WTC11 (cell line): ENCODE measurements around the gene CFAP74.

Experiments used
- ATF3 ChIP-seq: sonication (generic); formaldehyde crosslinking; conservative IDR thresholded peaks from 2 replicates; pipeline ENCODE4 v1.8.1; 2022; ENCODE audit warnings: mild to moderate bottlenecking, missing genetic modification reagents
- ETV6 ChIP-seq: sonication (generic); formaldehyde crosslinking; IDR thresholded peaks from 2 replicates; pipeline ENCODE4 v1.8.1; 2022; ENCODE audit warnings: mild to moderate bottlenecking, missing genetic modification reagents
- FOXP4 ChIP-seq: sonication (generic); formaldehyde crosslinking; IDR thresholded peaks from 2 replicates; pipeline ENCODE4 v1.8.0; 2022; ENCODE audit warnings: mild to moderate bottlenecking, missing genetic modification reagents
- NFYB ChIP-seq: sonication (generic); formaldehyde crosslinking; conservative IDR thresholded peaks from 2 replicates; pipeline ENCODE4 v1.8.0; 2022; ENCODE audit warnings: low read depth, missing genetic modification reagents
- PRRX2 ChIP-seq: fragments of 250-450 bp; sonication (Bioruptor Pico); IDR thresholded peaks from 2 replicates; pipeline ENCODE4 v1.8.0; 2021; ENCODE audit warnings: mild to moderate bottlenecking
- SP1 ChIP-seq: sonication (generic); formaldehyde crosslinking; conservative IDR thresholded peaks from 2 replicates; pipeline ENCODE4 v1.8.1; 2022; ENCODE audit warnings: missing genetic modification reagents
- TEAD4 ChIP-seq: sonication (generic); formaldehyde crosslinking; IDR thresholded peaks from 2 replicates; pipeline ENCODE4 v1.8.0; 2022; ENCODE audit warnings: mild to moderate bottlenecking, missing genetic modification reagents
- TF ChIP-seq, protein P1 (sequence below): fragments of 200-600 bp; IDR thresholded peaks from 2 replicates; pipeline ENCODE4 v1.8.0; 2022; ENCODE audit warnings: antibody characterized with exemption
- TF ChIP-seq, protein P2 (sequence below): sonication (generic); formaldehyde crosslinking; IDR thresholded peaks from 2 replicates; pipeline ENCODE4 v1.8.1; 2023; ENCODE audit warnings: mild to moderate bottlenecking, missing genetic modification reagents, moderate library complexity
- TF ChIP-seq, protein P3 (sequence below): sonication (generic); formaldehyde crosslinking; IDR thresholded peaks from 2 replicates; pipeline ENCODE4 v1.8.0; 2022; ENCODE audit warnings: mild to moderate bottlenecking, missing genetic modification reagents

DNA sequence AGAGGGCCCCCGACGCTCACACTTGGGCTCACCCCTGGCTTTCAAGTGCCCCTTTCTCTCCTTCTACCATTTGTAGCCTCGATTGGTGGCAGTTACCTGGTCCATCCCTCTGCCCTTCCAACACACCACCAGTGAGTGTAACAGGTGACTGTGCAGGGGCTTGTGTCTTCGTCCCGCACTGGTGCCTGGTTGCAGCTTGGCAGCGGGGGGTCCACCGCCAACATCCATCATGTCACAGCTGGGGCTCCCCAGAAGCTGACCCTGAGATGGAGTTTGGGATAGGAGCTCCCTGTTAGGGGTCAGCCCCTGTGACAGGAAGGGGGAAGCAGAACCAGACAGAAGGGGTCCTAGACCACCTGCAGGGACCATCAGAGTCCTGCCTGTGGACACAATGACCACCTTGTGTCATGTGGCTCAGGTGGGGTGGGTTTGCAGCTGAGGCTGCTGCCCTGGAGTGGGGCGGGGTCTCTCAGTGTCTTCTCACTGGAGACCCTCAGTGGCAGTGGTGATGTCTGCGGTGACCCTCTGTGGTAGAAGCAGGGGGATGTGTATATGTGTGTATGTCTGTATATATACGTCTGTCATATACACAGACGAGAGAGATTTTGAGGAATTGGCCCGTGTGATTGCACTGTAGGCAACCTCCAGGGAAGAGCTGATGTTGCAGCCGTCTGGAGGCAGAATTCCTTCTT, 92.1 kb downstream of the CFAP74 start:
- no peak for TF ChIP-seq SP1 (CRISPR knock-in tag)
- TF ChIP-seq PRRX2 (CRISPR knock-in tag): no peak
- TF ChIP-seq FOXP4 (CRISPR knock-in tag): no peak
- TF ChIP-seq, protein P1, sequence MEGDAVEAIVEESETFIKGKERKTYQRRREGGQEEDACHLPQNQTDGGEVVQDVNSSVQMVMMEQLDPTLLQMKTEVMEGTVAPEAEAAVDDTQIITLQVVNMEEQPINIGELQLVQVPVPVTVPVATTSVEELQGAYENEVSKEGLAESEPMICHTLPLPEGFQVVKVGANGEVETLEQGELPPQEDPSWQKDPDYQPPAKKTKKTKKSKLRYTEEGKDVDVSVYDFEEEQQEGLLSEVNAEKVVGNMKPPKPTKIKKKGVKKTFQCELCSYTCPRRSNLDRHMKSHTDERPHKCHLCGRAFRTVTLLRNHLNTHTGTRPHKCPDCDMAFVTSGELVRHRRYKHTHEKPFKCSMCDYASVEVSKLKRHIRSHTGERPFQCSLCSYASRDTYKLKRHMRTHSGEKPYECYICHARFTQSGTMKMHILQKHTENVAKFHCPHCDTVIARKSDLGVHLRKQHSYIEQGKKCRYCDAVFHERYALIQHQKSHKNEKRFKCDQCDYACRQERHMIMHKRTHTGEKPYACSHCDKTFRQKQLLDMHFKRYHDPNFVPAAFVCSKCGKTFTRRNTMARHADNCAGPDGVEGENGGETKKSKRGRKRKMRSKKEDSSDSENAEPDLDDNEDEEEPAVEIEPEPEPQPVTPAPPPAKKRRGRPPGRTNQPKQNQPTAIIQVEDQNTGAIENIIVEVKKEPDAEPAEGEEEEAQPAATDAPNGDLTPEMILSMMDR: no peak
- TF ChIP-seq ATF3 (CRISPR knock-in tag): no peak
- TF ChIP-seq ETV6 (CRISPR knock-in tag): no peak
- TF ChIP-seq TEAD4: no peak
- TF ChIP-seq, protein P2, sequence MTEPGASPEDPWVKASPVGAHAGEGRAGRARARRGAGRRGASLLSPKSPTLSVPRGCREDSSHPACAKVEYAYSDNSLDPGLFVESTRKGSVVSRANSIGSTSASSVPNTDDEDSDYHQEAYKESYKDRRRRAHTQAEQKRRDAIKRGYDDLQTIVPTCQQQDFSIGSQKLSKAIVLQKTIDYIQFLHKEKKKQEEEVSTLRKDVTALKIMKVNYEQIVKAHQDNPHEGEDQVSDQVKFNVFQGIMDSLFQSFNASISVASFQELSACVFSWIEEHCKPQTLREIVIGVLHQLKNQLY (CRISPR knock-in tag): no peak
- TF ChIP-seq, protein P3, sequence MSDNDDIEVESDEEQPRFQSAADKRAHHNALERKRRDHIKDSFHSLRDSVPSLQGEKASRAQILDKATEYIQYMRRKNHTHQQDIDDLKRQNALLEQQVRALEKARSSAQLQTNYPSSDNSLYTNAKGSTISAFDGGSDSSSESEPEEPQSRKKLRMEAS (CRISPR knock-in tag): no peak
- no peak for TF ChIP-seq NFYB (CRISPR knock-in tag)
